ENCODE data around the gene NOTCH1.

NOTCH1 gene

GRCh38 chr9:136544548-136544963 is 1.3 kb downstream of the NOTCH1 start:
- DNase-seq = peak; percentile 69

- no peak for DNase-seq
Measured at GRCh38 chr9:136543830-136544547, 1.9 kb downstream of the NOTCH1 start.

GRCh38 chr9:136543280-136543679 is 2.6 kb downstream of the NOTCH1 start:
- DNase-seq = no peak

- no peak for DNase-seq
Measured at GRCh38 chr9:136542241-136543040, 3.4 kb downstream of the NOTCH1 start.

GRCh38 chr9:136541709-136542108 is 4.1 kb downstream of the NOTCH1 start:
- DNase-seq = no peak

- no peak for DNase-seq
Measured at GRCh38 chr9:136541179-136541578, 4.7 kb downstream of the NOTCH1 start.

- peak; percentile 93 for DNase-seq
Measured at GRCh38 chr9:136539427-136540421, 6.1 kb downstream of the NOTCH1 start.

- peak; percentile 77 for DNase-seq
Measured at GRCh38 chr9:136538599-136539426, 7.0 kb downstream of the NOTCH1 start.

- DNase-seq = no peak
Measured at GRCh38 chr9:136537896-136538598, 7.8 kb downstream of the NOTCH1 start.

- DNase-seq = no peak
Measured at GRCh38 chr9:136537411-136537810, 8.4 kb downstream of the NOTCH1 start.

- DNase-seq = no peak
Measured at GRCh38 chr9:136536721-136537241, 9.1 kb downstream of the NOTCH1 start.

- DNase-seq = no peak
Measured at GRCh38 chr9:136536051-136536720, 9.7 kb downstream of the NOTCH1 start.

- no peak for DNase-seq
Measured at GRCh38 chr9:136535070-136535469, 10.8 kb downstream of the NOTCH1 start.

GRCh38 chr9:136534366-136534765 is 11.5 kb downstream of the NOTCH1 start:
- no peak for DNase-seq

GRCh38 chr9:136533775-136534157 is 12.1 kb downstream of the NOTCH1 start:
- DNase-seq = peak; percentile 81

- DNase-seq = peak; percentile 78
Measured at GRCh38 chr9:136532799-136533774, 12.8 kb downstream of the NOTCH1 start.

- no peak for DNase-seq
Measured at GRCh38 chr9:136531904-136532798, 13.7 kb downstream of the NOTCH1 start.

Measured in activated naive CD4-positive, alpha-beta T cell treated with Interleukin-2 at 50 U/mL for 16 hours (primary cell).